ENCODE measurements around the gene KHSRP. TPM values are rescaled to one million over a fixed set of nuclear protein-coding genes. Genes with fewer than 3 reads are reported as not detected.

The KHSRP gene
- total RNA-seq, 2 experiments from 2014 or later: 363 to 380 TPM

DNA sequence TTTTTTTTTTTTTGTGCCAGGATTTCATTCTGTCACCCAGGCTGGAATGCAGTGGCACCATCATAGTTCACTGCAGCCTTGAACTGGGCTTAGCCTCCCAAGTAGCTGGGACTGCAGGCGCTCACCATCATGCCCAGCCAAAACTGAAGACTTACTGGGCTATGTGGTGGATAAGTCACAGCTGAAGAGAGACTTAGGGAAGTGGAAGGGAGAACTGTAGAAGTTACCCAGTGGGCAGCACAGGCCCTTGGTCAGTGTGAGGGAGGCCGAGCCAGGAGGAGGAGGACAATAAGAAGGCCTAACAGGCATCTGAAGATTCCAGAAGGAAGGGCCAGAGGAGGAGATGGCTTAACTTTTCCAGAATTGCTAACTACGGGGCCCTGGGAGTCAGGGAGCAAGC lies 44.9 kb downstream of the KHSRP start:
- ATAC-seq (no peak), DNase-seq (no peak)
- no peak overlapping the region for H3K27ac Mint-ChIP-seq
- POLR2A ChIA-PET: interaction anchor here (0.6 kb wide), 1 partner anchor 19 kb away, joined by 3 read pairs; the partner anchor contains the start of gene CLPP
- intact Hi-C loops (cut with DNase I, micrococcal nuclease): loop anchor here in 1 of 2 experiments (10.0 kb wide), 1 partner anchor 755 kb away; the partner anchor contains the start of genes SAFB and SAFB2
- H3K4me1 Mint-ChIP-seq: no peaks in the 10 kb centered on the region
- CTCF ChIA-PET: no interaction called here
- no peaks in the 10 kb centered on the region for H3K27me3 Mint-ChIP-seq
- peaks cover 34% of the 10 kb centered on the region for H3K36me3 Mint-ChIP-seq (ENCODE audit: low read depth)
- H3K9me3 Mint-ChIP-seq (ENCODE audit: low read depth): no peaks in the 10 kb centered on the region
- no peak overlapping the region for H3K4me3 Mint-ChIP-seq

- Mint-ChIP-seq H3K4me3 (no peak overlapping the region), H3K36me3 (ENCODE audit: low read depth) (peaks cover 34% of the 10 kb centered on the region), H3K27me3 (no peaks in the 10 kb centered on the region), H3K4me1 (peaks cover 4% of the 10 kb centered on the region), H3K27ac (no peak overlapping the region), H3K9me3 (ENCODE audit: low read depth) (no peaks in the 10 kb centered on the region)
- no peak for ATAC-seq
- POLR2A ChIA-PET: interaction anchor here (0.5 kb wide), 1 partner anchor 14 kb away, joined by 5 read pairs; no protein-coding TSS in a partner anchor
- CTCF ChIA-PET: no interaction called here
- no peak for DNase-seq
- intact Hi-C loops (cut with DNase I, micrococcal nuclease): loop anchor here in 1 of 2 experiments (10.0 kb wide), 1 partner anchor 754 kb away; the partner anchor contains the start of genes SAFB and SAFB2
These were observed 46.1 kb downstream of the KHSRP start for GRCh38 chr19:6378486-6378885.

- Mint-ChIP-seq H3K27me3 (no peaks in the 10 kb centered on the region), H3K36me3 (ENCODE audit: low read depth) (peaks cover 30% of the 10 kb centered on the region), H3K9me3 (ENCODE audit: low read depth) (no peaks in the 10 kb centered on the region), H3K27ac (no peak overlapping the region), H3K4me3 (no peak overlapping the region), H3K4me1 (peaks cover 5% of the 10 kb centered on the region)
- ATAC-seq: no peak
- ChIA-PET CTCF (no interaction called here), POLR2A (interaction anchor here (0.5 kb wide), 1 partner anchor 13 kb away, joined by 5 read pairs; no protein-coding TSS in a partner anchor)
- DNase-seq: no peak
- intact Hi-C loops (cut with DNase I, micrococcal nuclease): loop anchor here in 1 of 2 experiments (10.0 kb wide), 1 partner anchor 753 kb away; the partner anchor contains the start of genes SAFB and SAFB2
These were observed 46.6 kb downstream of the KHSRP start for GRCh38 chr19:6378041-6378440.

DNA sequence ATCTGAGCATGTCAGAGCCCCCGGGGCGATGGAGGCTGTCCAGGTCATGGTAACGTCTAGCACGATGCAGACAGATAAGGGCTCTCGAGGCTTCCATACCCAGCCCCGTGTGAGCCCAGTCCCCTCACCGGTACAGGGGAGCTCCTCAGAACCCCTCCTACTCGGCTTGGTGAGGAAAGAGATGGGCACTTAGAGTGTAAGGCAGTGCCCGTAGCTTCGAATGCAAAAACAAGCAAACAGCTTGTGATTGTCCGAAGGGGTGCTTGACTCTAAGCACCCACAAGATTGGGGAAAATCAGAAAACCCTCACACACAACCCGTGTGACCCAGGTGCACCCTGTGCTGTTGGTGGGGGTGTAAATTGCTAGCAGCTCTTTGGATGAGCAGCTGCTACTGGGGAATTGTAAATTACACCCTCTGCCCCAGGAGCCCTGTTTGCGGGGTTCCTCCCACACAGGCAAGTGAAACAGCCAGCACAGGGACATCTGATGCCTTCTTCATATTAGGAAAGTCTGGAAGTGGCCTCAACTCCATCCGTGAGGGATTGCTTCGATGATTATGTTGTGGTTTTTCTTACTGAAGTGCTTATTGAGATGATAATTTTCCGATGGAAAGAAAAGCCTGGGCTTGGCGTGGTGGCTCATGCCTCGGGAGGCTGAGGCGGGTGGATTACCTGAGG lies 48.0 kb downstream of the KHSRP start:
- Mint-ChIP-seq H3K4me1 (peaks cover 9% of the 10 kb centered on the region), H3K9me3 (ENCODE audit: low read depth) (no peaks in the 10 kb centered on the region), H3K27ac (no peak overlapping the region), H3K27me3 (no peaks in the 10 kb centered on the region), H3K36me3 (ENCODE audit: low read depth) (peaks cover 20% of the 10 kb centered on the region), H3K4me3 (no peak overlapping the region)
- ChIA-PET POLR2A (no interaction called here), CTCF (interaction anchor here (0.6 to 1.2 kb wide), 4 partner anchors 36 to 619 kb away, joined by 3 read pairs; no protein-coding TSS in a partner anchor)
- ATAC-seq: no peak
- DNase-seq: no peak
- intact Hi-C loops (cut with DNase I, micrococcal nuclease): loop anchor here in 1 of 2 experiments (10.0 kb wide), 1 partner anchor 752 kb away; the partner anchor contains the start of genes SAFB and SAFB2

DNA sequence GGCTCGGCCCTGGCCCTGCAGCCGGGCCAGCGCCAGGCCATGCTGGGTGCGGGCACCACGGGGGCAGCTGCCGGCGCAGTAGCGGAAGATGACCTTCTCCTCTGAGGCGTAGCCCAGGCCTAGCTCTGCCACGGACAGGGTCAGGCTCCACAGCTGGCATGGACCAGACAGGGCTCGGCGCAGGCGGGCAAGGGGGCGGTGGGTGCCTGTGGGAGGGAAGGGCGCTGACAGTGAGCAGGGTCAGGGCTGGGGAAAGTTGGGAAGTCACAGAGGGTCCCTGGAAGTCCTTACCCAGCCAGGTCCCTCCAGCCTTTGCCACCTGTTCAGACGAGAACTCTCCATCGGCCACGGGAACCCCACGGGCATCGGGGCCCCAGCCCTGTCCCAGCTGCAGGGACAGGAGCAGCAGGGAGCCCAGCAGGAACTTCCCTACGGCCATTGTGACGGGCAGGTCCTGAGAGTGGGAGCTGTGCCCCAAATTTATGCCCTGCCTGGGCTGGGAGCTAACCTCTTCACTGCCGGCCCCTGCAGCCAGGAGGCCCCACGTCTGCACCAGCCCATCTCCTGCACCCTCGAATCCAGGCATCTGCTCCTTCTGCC lies 49.1 kb downstream of the KHSRP start, which contains the start of gene PSPN:
Gene PSPN (minus strand): TSS at position 523 of the 600 bp plus-strand sequence. CDS start 84 bp downstream, at position 439.
- ATAC-seq (no peak), DNase-seq (no peak)
- peaks cover 10% of the 10 kb centered on the region for H3K36me3 Mint-ChIP-seq (ENCODE audit: low read depth)
- no peak within 1 kb of the TSS for H3K4me3 Mint-ChIP-seq
- H3K27ac Mint-ChIP-seq: no peak within 1 kb of the TSS
- H3K27me3 Mint-ChIP-seq: no peaks in the 10 kb centered on the region
- POLR2A ChIA-PET: no interaction called here
- peaks cover 9% of the 10 kb centered on the region for H3K4me1 Mint-ChIP-seq
- intact Hi-C loops (cut with DNase I, micrococcal nuclease): loop anchor here in 1 of 2 experiments (10.0 kb wide), 1 partner anchor 751 kb away; the partner anchor contains the start of genes SAFB and SAFB2
- CTCF ChIA-PET: no interaction called here
- no peaks in the 10 kb centered on the region for H3K9me3 Mint-ChIP-seq (ENCODE audit: low read depth)

GRCh38 chr19:6374711-6375410 lies 49.8 kb downstream of the KHSRP start:
- Mint-ChIP-seq H3K9me3 (ENCODE audit: low read depth) (no peaks in the 10 kb centered on the region), H3K27me3 (no peaks in the 10 kb centered on the region), H3K36me3 (ENCODE audit: low read depth) (peaks cover 5% of the 10 kb centered on the region), H3K4me3 (no peak overlapping the region), H3K27ac (no peak overlapping the region), H3K4me1 (peaks cover 10% of the 10 kb centered on the region)
- ATAC-seq (no peak), DNase-seq (no peak)
- POLR2A ChIA-PET: no interaction called here
- CTCF ChIA-PET: no interaction called here
- intact Hi-C loops (cut with DNase I, micrococcal nuclease): loop anchor here (5.0 to 10.0 kb wide), 3 partner anchors 473 to 1252 kb away; partner anchors contain the start of genes NDUFA11 (in 1 of the 2), PET100 (in 1 of the 2), SAFB (in 1 of the 2) and SAFB2 (in 1 of the 2)

DNA sequence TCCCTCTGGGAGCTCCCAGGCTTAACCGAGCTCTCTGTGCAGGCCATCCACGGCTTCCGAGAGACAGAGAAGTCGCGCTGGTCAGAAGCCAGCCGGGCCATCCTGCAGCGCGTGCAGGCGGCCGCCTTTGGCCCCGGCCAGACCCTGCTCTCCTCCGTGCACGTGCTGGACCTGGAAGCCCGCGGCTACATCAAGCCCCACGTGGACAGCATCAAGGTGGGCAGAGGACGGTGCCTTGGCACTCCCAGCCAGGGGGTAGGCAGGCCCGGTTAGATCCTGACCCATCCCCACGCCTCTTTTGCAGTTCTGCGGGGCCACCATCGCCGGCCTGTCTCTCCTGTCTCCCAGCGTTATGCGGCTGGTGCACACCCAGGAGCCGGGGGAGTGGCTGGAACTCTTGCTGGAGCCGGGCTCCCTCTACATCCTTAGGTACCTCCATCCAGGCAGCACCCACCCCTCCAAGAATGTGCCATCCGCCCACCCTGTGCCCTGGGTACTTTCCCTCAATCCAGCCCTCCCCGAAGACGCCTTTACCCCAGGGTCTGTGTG lies 50.4 kb downstream of the KHSRP start:
- Mint-ChIP-seq H3K9me3 (ENCODE audit: low read depth) (no peaks in the 10 kb centered on the region), H3K27me3 (no peaks in the 10 kb centered on the region), H3K4me3 (no peak overlapping the region), H3K4me1 (peaks cover 11% of the 10 kb centered on the region), H3K36me3 (ENCODE audit: low read depth) (peaks cover 8% of the 10 kb centered on the region), H3K27ac (no peak overlapping the region)
- DNase-seq (no peak), ATAC-seq (no peak)
- intact Hi-C loops (cut with DNase I, micrococcal nuclease): loop anchor here (5.0 to 10.0 kb wide), 3 partner anchors 472 to 1253 kb away; partner anchors contain the start of genes NDUFA11 (in 1 of the 2), PET100 (in 1 of the 2), SAFB (in 1 of the 2) and SAFB2 (in 1 of the 2)
- ChIA-PET POLR2A (interaction anchor here (2.2 to 2.4 kb wide), 2 partner anchors 12 to 51 kb away, joined by 13 to 46 read pairs; partner anchors contain the start of genes CLPP and KHSRP), CTCF (interaction anchor here (0.6 kb wide), 1 partner anchor 38 kb away, joined by 3 read pairs; no protein-coding TSS in a partner anchor)

- H3K9me3 Mint-ChIP-seq (ENCODE audit: low read depth): no peaks in the 10 kb centered on the region
- intact Hi-C loops (cut with DNase I, micrococcal nuclease): loop anchor here (1.0 to 10.0 kb wide), 21 partner anchors 20 to 1547 kb away; partner anchors contain the start of genes GTF2F1 (in 2 of the 2), VMAC (in 2 of the 2), DENND1C (in 1 of the 2) and GPR108 (in 1 of the 2)
- DNase-seq (no peak), ATAC-seq (no peak)
- peaks cover 13% of the 10 kb centered on the region for H3K36me3 Mint-ChIP-seq (ENCODE audit: low read depth)
- H3K4me3 Mint-ChIP-seq: peak overlapping the region; percentile 80
- H3K27me3 Mint-ChIP-seq: no peaks in the 10 kb centered on the region
- peaks cover 11% of the 10 kb centered on the region for H3K4me1 Mint-ChIP-seq
- ChIA-PET POLR2A (interaction anchor here (0.5 to 2.4 kb wide), 3 partner anchors 12 to 492 kb away, joined by 12 to 46 read pairs (median 13); partner anchors contain the start of genes CLPP and KHSRP), CTCF (interaction anchor here (0.6 kb wide), 1 partner anchor 37 kb away, joined by 3 read pairs; no protein-coding TSS in a partner anchor)
- H3K27ac Mint-ChIP-seq: peak overlapping the region; percentile 38
These were observed 50.9 kb downstream of the KHSRP start for GRCh38 chr19:6373813-6374108.

GRCh38 chr19:6373096-6373812 lies 51.4 kb downstream of the KHSRP start:
- POLR2A ChIA-PET: interaction anchor here (0.5 to 2.4 kb wide), 4 partner anchors 11 to 493 kb away, joined by 6 to 46 read pairs (median 12); partner anchors contain the start of genes CLPP, GTF2F1 and KHSRP
- Mint-ChIP-seq H3K4me1 (peaks cover 11% of the 10 kb centered on the region), H3K4me3 (peak overlapping the region; percentile 80), H3K9me3 (ENCODE audit: low read depth) (no peaks in the 10 kb centered on the region), H3K36me3 (ENCODE audit: low read depth) (peaks cover 16% of the 10 kb centered on the region), H3K27me3 (no peaks in the 10 kb centered on the region), H3K27ac (peak overlapping the region; percentile 90)
- DNase-seq (peak; percentile 100), ATAC-seq (peak; percentile 74)
- CTCF ChIA-PET: interaction anchor here (0.7 to 1.4 kb wide), 5 partner anchors 13 to 325 kb away, joined by 3 to 9 read pairs (median 5); partner anchors contain the start of gene KHSRP
- intact Hi-C loops (cut with DNase I, micrococcal nuclease): loop anchor here (1.0 to 10.0 kb wide), 21 partner anchors 20 to 1548 kb away; partner anchors contain the start of genes GTF2F1 (in 2 of the 2), VMAC (in 2 of the 2), DENND1C (in 1 of the 2) and GPR108 (in 1 of the 2)

All from activated CD4-positive, alpha-beta T cell treated with anti-CD3 and anti-CD28 coated beads for 36 hours (primary cell).